HEK293 (cell line): ENCODE data around the gene NDUFA8.

Experiments
- CTCF ChIA-PET: fragments of 350-600 bp; formaldehyde crosslinking; extraction: SDS; loops from one replicate; lab custom pipeline; 2021; ENCODE audit warnings: antibody characterized with exemption; lab: Yijun Ruan, JAX
- POLR2A ChIA-PET: fragments of 300-600 bp; formaldehyde crosslinking; extraction: SDS; loops from one replicate; lab custom pipeline; 2020; ENCODE audit warnings: antibody characterized with exemption, inconsistent platforms; lab: Yijun Ruan, JAX
- H3K27ac ChIP-seq: fragments of 200-500 bp; sonication (Bioruptor generic); 2 replicates; pipeline ENCODE4 v1.5.1; 2014; ENCODE audit warnings: low read depth, low read length, control low read depth, inconsistent platforms; ENCODE audit errors: extremely low read depth
- H3K36me3 ChIP-seq, 2 experiments: fragments of 200-500 bp in 1 of 2; sonication (Bioruptor generic) in 1 of 2; 1 replicate in 1 of 2; 2 replicates in 1 of 2; pipeline ENCODE4 v1.5.1; 2014 to 2017; ENCODE audit warnings: inconsistent platforms in 2 of 2, low read length in 2 of 2; ENCODE audit not compliant: control insufficient read depth in 2 of 2, insufficient read depth in 1 of 2
- H3K4me1 ChIP-seq: fragments of 200-500 bp; sonication (Bioruptor generic); 2 replicates; pipeline ENCODE4 v1.5.1; 2014; ENCODE audit warnings: mild to moderate bottlenecking, low read length, inconsistent platforms; ENCODE audit not compliant: control insufficient read depth, insufficient read depth
- H3K4me3 ChIP-seq: 2 replicates; pipeline ENCODE4 v1.5.1; 2011; ENCODE audit warnings: low read depth, mild to moderate bottlenecking, control low read depth, low read length, moderate library complexity
- H3K9me3 ChIP-seq: fragments of 200-500 bp; sonication (Bioruptor generic); 2 replicates; pipeline ENCODE4 v1.5.1; 2014; ENCODE audit warnings: low read depth, low read length, inconsistent platforms; ENCODE audit not compliant: control insufficient read depth, insufficient read depth
- GLIS1 ChIP-seq: fragments of 450-650 bp; formaldehyde crosslinking; IDR thresholded peaks from 2 replicates; pipeline ENCODE4 v1.5.1; 2016; ENCODE audit warnings: missing biosample characterization, missing genetic modification characterization
- KLF16 ChIP-seq: fragments of 450-650 bp; formaldehyde crosslinking; IDR thresholded peaks from 2 replicates; pipeline ENCODE4 v1.5.1; 2017; ENCODE audit warnings: missing biosample characterization, missing genetic modification characterization
- KLF8 ChIP-seq: fragments of 450-650 bp; formaldehyde crosslinking; IDR thresholded peaks from 2 replicates; pipeline ENCODE4 v1.5.1; 2016; ENCODE audit warnings: missing biosample characterization, missing genetic modification characterization
- MYNN ChIP-seq: fragments of 450-650 bp; formaldehyde crosslinking; IDR thresholded peaks from 2 replicates; pipeline ENCODE4 v1.5.1; 2016; ENCODE audit warnings: missing biosample characterization, missing genetic modification characterization, borderline replicate concordance
- MZF1 ChIP-seq: fragments of 450-650 bp; formaldehyde crosslinking; IDR thresholded peaks from 2 replicates; pipeline ENCODE4 v1.5.1; 2017; ENCODE audit warnings: missing biosample characterization, missing genetic modification characterization, borderline replicate concordance
- SP3 ChIP-seq: fragments of 450-650 bp; formaldehyde crosslinking; IDR thresholded peaks from 2 replicates; pipeline ENCODE4 v1.5.1; 2016; ENCODE audit warnings: missing biosample characterization, missing genetic modification characterization
- ZFHX2 ChIP-seq: fragments of 450-650 bp; formaldehyde crosslinking; conservative IDR thresholded peaks from 2 replicates; pipeline ENCODE4 v1.5.1; 2016; ENCODE audit warnings: missing biosample characterization, missing genetic modification characterization
- ZNF121 ChIP-seq: fragments of 450-650 bp; formaldehyde crosslinking; IDR thresholded peaks from 2 replicates; pipeline ENCODE4 v1.5.1; 2016; ENCODE audit warnings: missing biosample characterization, missing genetic modification characterization
- ZNF138 ChIP-seq: fragments of 450-650 bp; formaldehyde crosslinking; IDR thresholded peaks from 2 replicates; pipeline ENCODE4 v1.5.1; 2016; ENCODE audit warnings: missing biosample characterization, missing genetic modification characterization, borderline replicate concordance
- ZNF169 ChIP-seq: fragments of 450-650 bp; formaldehyde crosslinking; IDR thresholded peaks from 2 replicates; pipeline ENCODE4 v1.5.1; 2016; ENCODE audit warnings: missing biosample characterization, missing genetic modification characterization
- ZNF211 ChIP-seq: fragments of 450-650 bp; formaldehyde crosslinking; IDR thresholded peaks from 2 replicates; pipeline ENCODE4 v1.5.1; 2016; ENCODE audit warnings: low read depth, missing biosample characterization, missing genetic modification characterization
- ZNF24 ChIP-seq: fragments of 450-650 bp; formaldehyde crosslinking; IDR thresholded peaks from 2 replicates; pipeline ENCODE4 v1.5.1; 2016; ENCODE audit warnings: missing biosample characterization, missing genetic modification characterization
- ZNF341 ChIP-seq: fragments of 450-650 bp; formaldehyde crosslinking; IDR thresholded peaks from 2 replicates; pipeline ENCODE4; 2016; ENCODE audit warnings: low read depth, missing biosample characterization, missing genetic modification characterization
- ZNF404 ChIP-seq: fragments of 450-650 bp; formaldehyde crosslinking; IDR thresholded peaks from 2 replicates; pipeline ENCODE4 v1.5.1; 2017; ENCODE audit warnings: missing biosample characterization, missing genetic modification characterization
- ZNF501 ChIP-seq: fragments of 450-650 bp; formaldehyde crosslinking; IDR thresholded peaks from 2 replicates; pipeline ENCODE4 v1.5.1; 2016; ENCODE audit warnings: missing biosample characterization, missing genetic modification characterization
- ZNF558 ChIP-seq: fragments of 450-650 bp; formaldehyde crosslinking; IDR thresholded peaks from 2 replicates; pipeline ENCODE4 v1.5.1; 2016; ENCODE audit warnings: missing biosample characterization, missing genetic modification characterization
- ZNF626 ChIP-seq: fragments of 450-650 bp; sonication (Bioruptor Pico); formaldehyde crosslinking; IDR thresholded peaks from 2 replicates; pipeline ENCODE4 v1.5.1; 2018; ENCODE audit warnings: missing biosample characterization, missing genetic modification characterization, inconsistent platforms
- ZNF843 ChIP-seq: fragments of 450-650 bp; formaldehyde crosslinking; IDR thresholded peaks from 2 replicates; pipeline ENCODE4 v1.5.1; 2016; ENCODE audit warnings: missing biosample characterization, missing genetic modification characterization
- TF ChIP-seq, protein P1 (sequence below): fragments of 450-650 bp; formaldehyde crosslinking; IDR thresholded peaks from 2 replicates; pipeline ENCODE4 v1.5.1; 2016; ENCODE audit warnings: missing biosample characterization, missing genetic modification characterization
- TF ChIP-seq, protein P2 (sequence below): fragments of 450-650 bp; formaldehyde crosslinking; IDR thresholded peaks from 2 replicates; pipeline ENCODE4 v1.5.1; 2016; ENCODE audit warnings: missing biosample characterization, missing genetic modification characterization
- TF ChIP-seq, protein P3 (sequence below): fragments of 450-650 bp; formaldehyde crosslinking; IDR thresholded peaks from 2 replicates; pipeline ENCODE4 v1.5.1; 2016; ENCODE audit warnings: missing biosample characterization, missing genetic modification characterization
- TF ChIP-seq, protein P4 (sequence below): fragments of 450-650 bp; formaldehyde crosslinking; IDR thresholded peaks from 2 replicates; pipeline ENCODE4 v1.5.1; 2016; ENCODE audit warnings: missing biosample characterization, missing genetic modification characterization
- TF ChIP-seq, protein P5 (sequence below): fragments of 450-650 bp; formaldehyde crosslinking; IDR thresholded peaks from 2 replicates; pipeline ENCODE4 v1.5.1; 2016; ENCODE audit warnings: missing biosample characterization, missing genetic modification characterization
- TF ChIP-seq, protein P6 (sequence below): fragments of 450-650 bp; formaldehyde crosslinking; IDR thresholded peaks from 2 replicates; pipeline ENCODE4; 2016; ENCODE audit warnings: missing biosample characterization, missing genetic modification characterization

The NDUFA8 gene

DNA sequence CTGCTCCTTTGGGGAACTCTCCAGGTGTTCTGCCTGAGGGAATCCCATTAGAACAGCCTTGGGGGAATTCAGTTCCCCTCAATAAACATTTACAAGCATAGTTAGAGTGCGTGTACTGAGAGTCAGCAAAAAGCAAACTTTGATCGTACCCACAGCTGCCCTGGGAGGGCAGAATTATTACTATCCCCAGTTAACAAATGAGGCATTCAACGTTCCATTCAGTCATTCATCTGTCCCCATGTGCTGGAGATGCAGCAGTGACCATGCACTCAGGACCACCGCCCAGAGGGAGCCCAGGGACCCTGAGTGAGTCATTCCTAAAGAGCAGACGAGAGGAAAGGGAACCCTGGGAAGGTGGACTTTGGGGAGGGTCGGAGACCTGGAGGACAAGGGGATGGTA, 47.3 kb downstream of the NDUFA8 start (continued):
- no peak for TF ChIP-seq MYNN (tag by site-specific recombination)
- TF ChIP-seq ZNF24 (tag by site-specific recombination) = no peak
- TF ChIP-seq ZNF843 (tag by site-specific recombination) = no peak
- no peak for TF ChIP-seq SP3 (tag by site-specific recombination)

DNA sequence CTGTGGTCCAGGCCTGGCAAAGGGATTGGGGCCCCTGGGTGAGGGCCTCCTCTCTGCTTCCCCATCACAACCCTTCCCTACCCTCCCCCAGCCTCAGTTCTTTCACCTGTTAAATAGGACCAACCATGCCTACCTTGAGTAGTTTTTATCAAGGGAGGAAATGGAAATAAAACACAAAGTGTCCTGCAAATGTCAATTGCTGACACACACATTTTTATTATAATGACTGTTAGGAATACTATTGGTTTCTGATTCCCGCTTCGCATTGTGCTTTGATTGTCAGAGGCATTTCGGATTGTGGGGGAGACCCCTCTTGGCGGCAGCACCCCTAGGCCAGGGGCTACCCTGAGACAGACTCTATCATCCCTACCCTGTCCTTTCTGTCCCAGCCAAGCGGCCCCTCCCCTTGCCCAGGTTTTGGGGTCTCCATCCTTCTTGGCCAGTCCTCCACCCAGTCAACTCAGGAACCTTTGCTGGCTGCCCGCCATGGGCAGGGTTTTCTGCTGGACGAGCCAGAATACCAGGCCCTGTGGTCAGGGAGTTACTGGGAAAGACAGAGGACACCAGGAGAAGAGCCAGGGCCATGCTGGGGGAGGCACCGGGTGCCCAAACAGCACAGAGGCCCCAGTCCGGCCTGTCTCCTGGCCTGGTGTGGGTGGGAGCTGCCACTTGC, 48.0 kb downstream of the NDUFA8 start:
- H3K9me3 ChIP-seq = no peaks in the 10 kb centered on the region
- no peak overlapping the region for H3K27ac ChIP-seq
- CTCF ChIA-PET = interaction anchor here (0.6 to 6.5 kb wide), 4 partner anchors 11 to 561 kb away, joined by 4 to 59 read pairs (median 21); no protein-coding TSS in a partner anchor
- TF ChIP-seq, protein P1, sequence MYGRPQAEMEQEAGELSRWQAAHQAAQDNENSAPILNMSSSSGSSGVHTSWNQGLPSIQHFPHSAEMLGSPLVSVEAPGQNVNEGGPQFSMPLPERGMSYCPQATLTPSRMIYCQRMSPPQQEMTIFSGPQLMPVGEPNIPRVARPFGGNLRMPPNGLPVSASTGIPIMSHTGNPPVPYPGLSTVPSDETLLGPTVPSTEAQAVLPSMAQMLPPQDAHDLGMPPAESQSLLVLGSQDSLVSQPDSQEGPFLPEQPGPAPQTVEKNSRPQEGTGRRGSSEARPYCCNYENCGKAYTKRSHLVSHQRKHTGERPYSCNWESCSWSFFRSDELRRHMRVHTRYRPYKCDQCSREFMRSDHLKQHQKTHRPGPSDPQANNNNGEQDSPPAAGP (tag by site-specific recombination) = no peak
- no peak for TF ChIP-seq ZNF626 (tag by site-specific recombination)
- no peak for TF ChIP-seq MZF1 (tag by site-specific recombination)
- no peak for TF ChIP-seq ZFHX2 (tag by site-specific recombination)
- no peak for TF ChIP-seq ZNF138 (tag by site-specific recombination)
- TF ChIP-seq, protein P2, sequence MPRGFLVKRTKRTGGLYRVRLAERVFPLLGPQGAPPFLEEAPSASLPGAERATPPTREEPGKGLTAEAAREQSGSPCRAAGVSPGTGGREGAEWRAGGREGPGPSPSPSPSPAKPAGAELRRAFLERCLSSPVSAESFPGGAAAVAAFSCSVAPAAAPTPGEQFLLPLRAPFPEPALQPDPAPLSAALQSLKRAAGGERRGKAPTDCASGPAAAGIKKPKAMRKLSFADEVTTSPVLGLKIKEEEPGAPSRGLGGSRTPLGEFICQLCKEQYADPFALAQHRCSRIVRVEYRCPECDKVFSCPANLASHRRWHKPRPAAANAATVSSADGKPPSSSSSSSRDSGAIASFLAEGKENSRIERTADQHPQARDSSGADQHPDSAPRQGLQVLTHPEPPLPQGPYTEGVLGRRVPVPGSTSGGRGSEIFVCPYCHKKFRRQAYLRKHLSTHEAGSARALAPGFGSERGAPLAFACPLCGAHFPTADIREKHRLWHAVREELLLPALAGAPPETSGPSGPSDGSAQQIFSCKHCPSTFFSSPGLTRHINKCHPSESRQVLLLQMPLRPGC (tag by site-specific recombination) = no peak
- no peak for TF ChIP-seq ZNF558
- TF ChIP-seq, protein P3, sequence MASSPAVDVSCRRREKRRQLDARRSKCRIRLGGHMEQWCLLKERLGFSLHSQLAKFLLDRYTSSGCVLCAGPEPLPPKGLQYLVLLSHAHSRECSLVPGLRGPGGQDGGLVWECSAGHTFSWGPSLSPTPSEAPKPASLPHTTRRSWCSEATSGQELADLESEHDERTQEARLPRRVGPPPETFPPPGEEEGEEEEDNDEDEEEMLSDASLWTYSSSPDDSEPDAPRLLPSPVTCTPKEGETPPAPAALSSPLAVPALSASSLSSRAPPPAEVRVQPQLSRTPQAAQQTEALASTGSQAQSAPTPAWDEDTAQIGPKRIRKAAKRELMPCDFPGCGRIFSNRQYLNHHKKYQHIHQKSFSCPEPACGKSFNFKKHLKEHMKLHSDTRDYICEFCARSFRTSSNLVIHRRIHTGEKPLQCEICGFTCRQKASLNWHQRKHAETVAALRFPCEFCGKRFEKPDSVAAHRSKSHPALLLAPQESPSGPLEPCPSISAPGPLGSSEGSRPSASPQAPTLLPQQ (tag by site-specific recombination) = no peak
- TF ChIP-seq KLF8 (tag by site-specific recombination) = no peak
- TF ChIP-seq, protein P4, sequence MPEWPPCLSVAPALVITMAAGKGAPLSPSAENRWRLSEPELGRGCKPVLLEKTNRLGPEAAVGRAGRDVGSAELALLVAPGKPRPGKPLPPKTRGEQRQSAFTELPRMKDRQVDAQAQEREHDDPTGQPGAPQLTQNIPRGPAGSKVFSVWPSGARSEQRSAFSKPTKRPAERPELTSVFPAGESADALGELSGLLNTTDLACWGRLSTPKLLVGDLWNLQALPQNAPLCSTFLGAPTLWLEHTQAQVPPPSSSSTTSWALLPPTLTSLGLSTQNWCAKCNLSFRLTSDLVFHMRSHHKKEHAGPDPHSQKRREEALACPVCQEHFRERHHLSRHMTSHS (tag by site-specific recombination) = no peak
- TF ChIP-seq KLF16 (tag by site-specific recombination) = no peak
- TF ChIP-seq, protein P5, sequence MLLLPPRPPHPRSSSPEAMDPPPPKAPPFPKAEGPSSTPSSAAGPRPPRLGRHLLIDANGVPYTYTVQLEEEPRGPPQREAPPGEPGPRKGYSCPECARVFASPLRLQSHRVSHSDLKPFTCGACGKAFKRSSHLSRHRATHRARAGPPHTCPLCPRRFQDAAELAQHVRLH (tag by site-specific recombination) = no peak
- TF ChIP-seq GLIS1 (tag by site-specific recombination) = no peak
- TF ChIP-seq ZNF211 (tag by site-specific recombination) = no peak
- TF ChIP-seq, protein P6, sequence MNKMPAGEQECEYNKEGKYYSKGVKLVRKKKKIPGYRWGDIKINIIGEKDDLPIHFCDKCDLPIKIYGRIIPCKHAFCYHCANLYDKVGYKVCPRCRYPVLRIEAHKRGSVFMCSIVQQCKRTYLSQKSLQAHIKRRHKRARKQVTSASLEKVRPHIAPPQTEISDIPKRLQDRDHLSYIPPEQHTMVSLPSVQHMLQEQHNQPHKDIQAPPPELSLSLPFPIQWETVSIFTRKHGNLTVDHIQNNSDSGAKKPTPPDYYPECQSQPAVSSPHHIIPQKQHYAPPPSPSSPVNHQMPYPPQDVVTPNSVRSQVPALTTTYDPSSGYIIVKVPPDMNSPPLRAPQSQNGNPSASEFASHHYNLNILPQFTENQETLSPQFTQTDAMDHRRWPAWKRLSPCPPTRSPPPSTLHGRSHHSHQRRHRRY = no peak
- no peak for TF ChIP-seq ZNF121 (tag by site-specific recombination)
- TF ChIP-seq ZNF404 = no peak
- no peak for TF ChIP-seq ZNF169
- TF ChIP-seq ZNF501 (tag by site-specific recombination) = no peak
- no peak for TF ChIP-seq ZNF341 (tag by site-specific recombination)
- no peaks in the 10 kb centered on the region for H3K4me1 ChIP-seq
- H3K36me3 ChIP-seq = no peaks in the 10 kb centered on the region
- POLR2A ChIA-PET = no interaction called here
- H3K4me3 ChIP-seq = no peak overlapping the region
